ENCODE data around the gene OLIG2.

GRCh38 chr21:33028773-33029384 lies 3.1 kb downstream of the OLIG2 start:
- no peak for TF ChIP-seq EP300 (IDR thresholded peaks at IDR 0.05)
- TF ChIP-seq POLR2AphosphoS5 (IDR thresholded peaks at IDR 0.05) = no peak
- TF ChIP-seq, protein P1, sequence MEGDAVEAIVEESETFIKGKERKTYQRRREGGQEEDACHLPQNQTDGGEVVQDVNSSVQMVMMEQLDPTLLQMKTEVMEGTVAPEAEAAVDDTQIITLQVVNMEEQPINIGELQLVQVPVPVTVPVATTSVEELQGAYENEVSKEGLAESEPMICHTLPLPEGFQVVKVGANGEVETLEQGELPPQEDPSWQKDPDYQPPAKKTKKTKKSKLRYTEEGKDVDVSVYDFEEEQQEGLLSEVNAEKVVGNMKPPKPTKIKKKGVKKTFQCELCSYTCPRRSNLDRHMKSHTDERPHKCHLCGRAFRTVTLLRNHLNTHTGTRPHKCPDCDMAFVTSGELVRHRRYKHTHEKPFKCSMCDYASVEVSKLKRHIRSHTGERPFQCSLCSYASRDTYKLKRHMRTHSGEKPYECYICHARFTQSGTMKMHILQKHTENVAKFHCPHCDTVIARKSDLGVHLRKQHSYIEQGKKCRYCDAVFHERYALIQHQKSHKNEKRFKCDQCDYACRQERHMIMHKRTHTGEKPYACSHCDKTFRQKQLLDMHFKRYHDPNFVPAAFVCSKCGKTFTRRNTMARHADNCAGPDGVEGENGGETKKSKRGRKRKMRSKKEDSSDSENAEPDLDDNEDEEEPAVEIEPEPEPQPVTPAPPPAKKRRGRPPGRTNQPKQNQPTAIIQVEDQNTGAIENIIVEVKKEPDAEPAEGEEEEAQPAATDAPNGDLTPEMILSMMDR (IDR thresholded peaks at IDR 0.05) = no peak
- TF ChIP-seq POLR2A (IDR thresholded peaks at IDR 0.05) = no peak
